Activated naive CD4-positive, alpha-beta T cell treated with anti-CD3 and anti-CD28 coated beads, Interleukin-2, amount 10 ng/mL, durations not matched to agents 7 days and 5 days (primary cell): ENCODE data around the gene TST.

Experiments
- CTCF ChIA-PET: fragments of 350-600 bp; sonication (Branson Sonifier 250); formaldehyde crosslinking; loops from one replicate; lab custom pipeline; 2021; ENCODE audit warnings: antibody characterized with exemption; lab: Charles Lee
- DNase-seq: peaks from one replicate; pipeline ENCODE4 v3.0.0-alpha.2; 2020
- H3K27ac Mint-ChIP-seq: one replicate; pipeline ENCODE4 v1.8.0; 2021; ENCODE audit warnings: mild to moderate bottlenecking, moderate library complexity, mixed read lengths
- H3K27me3 Mint-ChIP-seq: one replicate; pipeline ENCODE4 v1.8.0; 2021; ENCODE audit warnings: mild to moderate bottlenecking, mixed read lengths
- H3K36me3 Mint-ChIP-seq: one replicate; pipeline ENCODE4 v1.8.0; 2021; ENCODE audit warnings: mixed read lengths
- H3K4me1 Mint-ChIP-seq: one replicate; pipeline ENCODE4 v1.8.0; 2021; ENCODE audit warnings: mixed read lengths
- H3K4me3 Mint-ChIP-seq: one replicate; pipeline ENCODE4 v1.8.0; 2021; ENCODE audit warnings: mild to moderate bottlenecking, moderate library complexity, mixed read lengths
- H3K9me3 Mint-ChIP-seq: one replicate; pipeline ENCODE4 v1.8.0; 2021; ENCODE audit warnings: mixed read lengths

TST gene

GRCh38 chr22:36965696-36966095 lies 53.6 kb downstream of the TST start:
- peaks cover 46% of the 10 kb centered on the region for H3K27me3 Mint-ChIP-seq
- no peak for DNase-seq
- no peaks in the 10 kb centered on the region for H3K4me1 Mint-ChIP-seq
- H3K36me3 Mint-ChIP-seq, result no peaks in the 10 kb centered on the region
- CTCF ChIA-PET, result interaction anchor here (0.8 kb wide), 1 partner anchor 208 kb away, joined by 3 read pairs; no protein-coding TSS in a partner anchor
- no peak overlapping the region for H3K4me3 Mint-ChIP-seq
- H3K27ac Mint-ChIP-seq, result no peak overlapping the region
- H3K9me3 Mint-ChIP-seq, result no peaks in the 10 kb centered on the region

GRCh38 chr22:36964106-36964505 lies 55.1 kb downstream of the TST start:
- H3K4me1 Mint-ChIP-seq, result no peaks in the 10 kb centered on the region
- H3K9me3 Mint-ChIP-seq, result no peaks in the 10 kb centered on the region
- H3K27ac Mint-ChIP-seq, result peak overlapping the region; percentile 9
- CTCF ChIA-PET, result no interaction called here
- H3K4me3 Mint-ChIP-seq, result no peak overlapping the region
- DNase-seq, result no peak
- no peaks in the 10 kb centered on the region for H3K36me3 Mint-ChIP-seq
- H3K27me3 Mint-ChIP-seq, result peaks cover 55% of the 10 kb centered on the region

GRCh38 chr22:36963302-36963701 lies 55.9 kb downstream of the TST start:
- DNase-seq, result no peak
- Mint-ChIP-seq H3K4me3 (no peak overlapping the region), H3K27me3 (peaks cover 53% of the 10 kb centered on the region), H3K4me1 (no peaks in the 10 kb centered on the region), H3K27ac (no peak overlapping the region), H3K36me3 (no peaks in the 10 kb centered on the region), H3K9me3 (no peaks in the 10 kb centered on the region)
- CTCF ChIA-PET, result interaction anchor here (0.7 kb wide), 1 partner anchor 14 kb away, joined by 3 read pairs; no protein-coding TSS in a partner anchor

DNA sequence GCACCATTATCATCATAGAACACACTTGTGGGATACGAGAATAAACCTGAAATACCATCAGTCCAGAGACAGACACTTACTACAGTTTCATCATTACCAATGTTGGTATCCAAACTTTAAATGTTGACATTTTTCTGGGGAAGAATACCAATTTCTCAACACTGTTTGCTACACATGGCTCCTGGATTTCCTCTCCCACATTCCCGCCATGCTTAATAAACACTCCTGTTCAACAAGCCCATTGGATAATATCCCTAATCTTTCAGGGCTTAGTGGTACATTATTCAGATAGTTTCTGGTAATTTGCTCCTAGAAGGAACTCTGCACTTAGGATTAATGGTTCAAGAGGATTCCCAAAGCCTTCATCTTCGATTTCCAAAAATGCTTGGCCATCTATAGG lies 57.6 kb downstream of the TST start:
- CTCF ChIA-PET, result no interaction called here
- Mint-ChIP-seq H3K27ac (no peak overlapping the region), H3K9me3 (peaks cover 6% of the 10 kb centered on the region), H3K4me1 (no peaks in the 10 kb centered on the region), H3K4me3 (no peak overlapping the region), H3K36me3 (peaks cover 1% of the 10 kb centered on the region), H3K27me3 (peaks cover 44% of the 10 kb centered on the region)
- no peak for DNase-seq
